ENCODE results near the gene FNDC5.

Gene FNDC5

DNA sequence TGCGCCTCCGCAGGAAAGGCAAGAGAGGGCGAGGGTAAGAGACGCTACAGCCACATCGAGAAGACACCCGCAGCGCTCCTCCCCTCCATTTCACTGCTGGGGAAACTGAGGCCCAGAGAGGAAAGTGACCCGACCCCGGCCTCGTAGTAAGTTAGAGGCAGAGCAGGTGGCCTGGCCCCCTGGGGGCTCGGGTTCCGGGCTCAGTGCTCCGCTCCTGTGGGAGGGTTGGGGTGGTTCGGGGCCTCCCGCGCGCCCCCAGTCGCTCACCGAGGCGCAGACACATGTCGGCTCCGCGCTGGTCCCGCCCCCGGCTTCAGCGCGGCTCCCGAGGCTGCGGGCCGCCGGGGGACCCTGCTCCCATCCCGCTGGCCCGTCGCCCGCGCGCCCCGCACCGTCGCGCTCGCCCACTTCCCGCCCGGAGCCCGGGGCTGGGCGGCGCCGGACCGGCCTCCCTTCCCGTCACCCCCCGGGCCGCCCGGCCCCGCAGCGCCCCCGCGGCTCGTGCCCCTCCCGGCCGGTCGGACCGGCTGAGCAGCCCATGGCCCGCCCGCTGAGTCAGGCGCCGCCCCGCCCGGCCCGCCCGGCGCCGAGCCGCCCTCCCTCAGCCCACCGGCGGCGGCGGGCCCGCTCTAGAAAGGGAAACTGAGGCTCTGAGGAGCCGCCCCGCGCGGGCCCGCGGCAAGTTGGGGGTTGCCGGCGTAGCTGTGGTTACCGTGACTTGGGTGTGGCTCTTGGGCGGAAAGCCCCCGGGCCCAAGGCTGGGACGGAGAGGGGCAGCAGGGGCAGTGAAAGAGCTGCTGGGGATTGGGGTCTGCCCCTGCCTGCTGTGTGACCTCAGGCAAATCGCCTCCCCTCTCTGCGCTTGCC lies 30.5 kb upstream of the FNDC5 start, which contains the start of gene TMEM54:
Gene TMEM54 (minus strand): TSS at position 434 of the 867 bp plus-strand sequence. CDS start 151 bp downstream, at position 283.
- TF ChIP-seq, protein P1, sequence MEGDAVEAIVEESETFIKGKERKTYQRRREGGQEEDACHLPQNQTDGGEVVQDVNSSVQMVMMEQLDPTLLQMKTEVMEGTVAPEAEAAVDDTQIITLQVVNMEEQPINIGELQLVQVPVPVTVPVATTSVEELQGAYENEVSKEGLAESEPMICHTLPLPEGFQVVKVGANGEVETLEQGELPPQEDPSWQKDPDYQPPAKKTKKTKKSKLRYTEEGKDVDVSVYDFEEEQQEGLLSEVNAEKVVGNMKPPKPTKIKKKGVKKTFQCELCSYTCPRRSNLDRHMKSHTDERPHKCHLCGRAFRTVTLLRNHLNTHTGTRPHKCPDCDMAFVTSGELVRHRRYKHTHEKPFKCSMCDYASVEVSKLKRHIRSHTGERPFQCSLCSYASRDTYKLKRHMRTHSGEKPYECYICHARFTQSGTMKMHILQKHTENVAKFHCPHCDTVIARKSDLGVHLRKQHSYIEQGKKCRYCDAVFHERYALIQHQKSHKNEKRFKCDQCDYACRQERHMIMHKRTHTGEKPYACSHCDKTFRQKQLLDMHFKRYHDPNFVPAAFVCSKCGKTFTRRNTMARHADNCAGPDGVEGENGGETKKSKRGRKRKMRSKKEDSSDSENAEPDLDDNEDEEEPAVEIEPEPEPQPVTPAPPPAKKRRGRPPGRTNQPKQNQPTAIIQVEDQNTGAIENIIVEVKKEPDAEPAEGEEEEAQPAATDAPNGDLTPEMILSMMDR (IDR thresholded peaks at IDR 0.05; ENCODE audit: low read length, missing control alignments), result no peak
- DNase-seq (ENCODE audit: low read depth), result no peak
- peak within 1 kb of the TSS; percentile 62 for H3K4me3 ChIP-seq (replicated peaks; ENCODE audit: low read depth, low read length)

DNA sequence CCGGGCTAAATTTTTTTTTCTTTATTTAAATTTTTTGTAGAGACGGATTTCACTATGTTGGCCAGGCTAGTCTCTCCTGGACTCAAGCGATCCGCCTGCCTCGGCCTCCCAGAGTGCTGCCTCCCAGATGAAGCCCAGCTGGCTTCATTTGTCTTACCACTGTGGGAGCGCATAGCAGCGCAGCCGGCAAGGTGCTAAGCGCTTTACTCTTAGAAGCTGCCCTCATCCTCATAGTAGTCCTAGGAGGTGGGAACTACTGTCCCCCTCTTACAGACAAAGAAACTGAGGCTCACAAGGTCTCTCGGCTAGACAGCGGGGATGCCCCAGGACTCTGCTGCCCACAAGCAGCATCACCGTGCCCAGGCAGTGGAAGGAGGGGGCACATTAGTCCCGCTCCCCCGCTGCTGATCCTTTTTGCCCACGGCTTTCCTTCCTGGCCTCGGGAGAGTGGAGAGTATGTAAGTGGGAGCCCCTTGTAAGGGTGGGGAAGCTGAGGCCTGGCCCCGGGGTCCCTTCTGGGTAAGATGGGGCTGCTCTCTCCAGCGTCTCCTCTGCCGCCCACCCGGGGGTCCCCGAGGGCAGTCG lies 29.8 kb upstream of the FNDC5 start:
- no peak for DNase-seq (ENCODE audit: low read depth)
- H3K4me3 ChIP-seq (replicated peaks; ENCODE audit: low read depth, low read length), result peak overlapping the region; percentile 62

DNA sequence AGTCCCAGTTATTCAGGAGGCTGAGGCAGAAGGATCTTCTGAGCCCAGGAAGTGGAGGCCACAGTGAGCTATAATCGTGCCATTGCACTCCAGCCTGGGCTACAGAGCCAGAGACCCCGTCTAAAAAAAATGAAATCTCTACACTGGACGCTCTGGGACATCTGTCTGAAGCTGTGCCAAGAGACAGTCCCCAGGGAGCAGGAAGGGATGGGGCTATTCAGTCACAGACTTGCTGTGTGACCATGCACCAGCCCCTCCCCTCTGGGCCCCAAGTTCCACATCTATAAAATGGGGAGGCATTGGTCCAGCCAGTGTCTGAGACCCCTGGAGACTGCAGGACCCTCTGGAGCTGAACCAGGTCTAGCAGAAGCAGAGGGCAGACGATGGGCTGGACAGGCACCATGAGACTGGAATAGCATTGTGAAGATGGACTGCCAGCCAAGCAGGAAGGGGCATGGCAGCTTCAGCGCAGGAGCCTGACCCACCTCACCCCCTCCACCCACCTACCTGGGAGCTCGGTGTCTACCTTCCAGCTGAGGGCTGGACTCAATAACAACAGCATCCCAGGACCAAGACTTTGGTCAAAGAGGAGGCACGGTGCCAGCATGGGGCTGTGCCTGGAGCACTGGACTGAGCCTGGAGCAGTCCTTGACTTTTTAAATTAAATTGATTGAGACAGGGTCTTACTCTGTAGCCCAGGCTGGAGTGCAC lies 29.0 kb upstream of the FNDC5 start:
- TF ChIP-seq, protein P1 (IDR thresholded peaks at IDR 0.05; ENCODE audit: low read length, missing control alignments), result no peak
- H3K4me3 ChIP-seq (replicated peaks; ENCODE audit: low read depth, low read length), result no peak overlapping the region
- no peak for DNase-seq (ENCODE audit: low read depth)

More for the DNA sequence above, 29.8 kb upstream of the FNDC5 start:
- TF ChIP-seq, protein P1 (IDR thresholded peaks at IDR 0.05; ENCODE audit: low read length, missing control alignments), result no peak

DNA sequence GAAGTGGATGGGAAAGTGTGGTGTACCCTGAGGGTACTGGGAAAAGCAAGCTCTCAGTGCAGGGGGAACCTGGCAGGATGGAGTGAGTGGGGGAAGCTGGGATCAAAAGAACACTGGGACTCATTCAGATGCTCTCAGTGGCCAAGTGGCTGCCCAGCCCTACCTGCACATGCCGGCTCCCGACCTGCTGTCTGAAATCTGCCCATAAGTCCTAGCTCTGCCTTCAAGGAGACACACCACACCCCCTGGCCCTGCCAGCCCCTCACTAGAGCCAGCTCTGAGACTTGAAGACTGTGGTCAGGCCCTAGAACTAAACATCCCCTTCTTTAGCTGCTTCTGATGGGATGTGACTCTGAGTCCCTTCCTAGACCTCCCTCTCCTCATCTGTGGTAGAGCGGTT lies 28.2 kb upstream of the FNDC5 start:
- TF ChIP-seq, protein P1 (IDR thresholded peaks at IDR 0.05; ENCODE audit: low read length, missing control alignments), result no peak
- no peak overlapping the region for H3K4me3 ChIP-seq (replicated peaks; ENCODE audit: low read depth, low read length)
- no peak for DNase-seq (ENCODE audit: low read depth)

DNA sequence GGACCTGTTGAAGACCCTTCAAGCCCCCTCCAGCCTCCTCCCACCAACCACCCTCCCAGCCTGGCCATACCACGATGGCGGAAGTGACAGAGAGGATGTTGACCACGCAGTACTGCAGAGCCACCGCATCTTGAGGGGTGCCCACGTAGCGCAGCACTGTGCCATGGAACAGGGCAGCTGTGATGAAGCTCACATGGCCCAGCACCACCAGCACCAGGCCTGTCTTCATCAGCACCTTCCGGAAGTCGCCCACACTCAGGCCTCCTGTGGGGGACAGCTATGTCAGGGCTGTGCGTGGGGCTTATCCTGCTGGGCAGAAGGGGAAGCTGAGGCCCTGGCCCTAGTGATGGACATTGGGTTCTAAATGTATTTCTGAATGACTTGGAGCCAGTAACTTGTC lies 27.3 kb upstream of the FNDC5 start:
- TF ChIP-seq, protein P1 (IDR thresholded peaks at IDR 0.05; ENCODE audit: low read length, missing control alignments), result no peak
- no peak for DNase-seq (ENCODE audit: low read depth)
- H3K4me3 ChIP-seq (replicated peaks; ENCODE audit: low read depth, low read length), result no peak overlapping the region

DNA sequence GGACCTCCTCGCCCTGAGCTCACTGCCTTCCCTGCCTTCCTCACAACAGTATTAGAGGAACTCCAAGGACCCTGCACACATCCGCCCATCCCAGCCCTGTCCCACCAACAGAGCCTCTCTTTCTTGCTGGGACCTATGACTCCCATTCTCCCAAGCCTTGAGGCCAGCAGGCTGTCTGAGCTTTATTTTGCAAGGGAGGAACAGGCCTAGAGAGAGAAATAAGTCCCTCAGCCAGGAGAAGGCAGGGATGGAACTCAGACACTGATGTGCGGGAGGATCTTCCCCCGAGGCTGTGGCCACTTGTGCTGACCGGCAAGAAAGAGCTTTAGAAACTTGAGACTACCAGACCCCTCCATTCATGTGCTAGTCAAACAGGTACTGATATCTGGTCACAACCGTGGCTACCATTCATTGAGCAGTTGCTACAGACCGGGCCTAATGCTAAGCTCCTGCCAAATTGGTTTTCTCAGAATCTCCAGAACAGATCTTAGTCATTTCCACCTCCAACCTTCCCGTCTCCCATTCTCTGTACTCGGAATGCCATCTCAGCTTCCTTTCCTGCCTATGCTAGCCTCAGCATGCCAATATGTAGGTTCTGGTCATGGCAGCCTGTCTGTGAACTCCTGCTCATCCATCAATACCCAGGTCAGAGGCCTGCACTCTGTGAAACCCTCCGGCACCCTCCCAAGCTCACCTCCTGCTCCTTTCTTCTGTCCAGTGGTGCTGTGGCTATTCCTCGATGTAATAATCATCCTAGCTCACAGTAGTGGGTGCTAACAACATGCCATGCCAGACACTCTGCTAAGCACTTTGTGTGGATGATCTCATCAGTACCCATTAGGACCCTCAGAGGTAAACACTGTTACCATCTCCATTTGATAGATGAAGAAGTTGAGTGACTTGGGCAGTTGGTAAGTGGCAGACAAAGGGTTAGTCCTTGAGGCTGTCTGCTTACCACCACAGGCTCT lies 26.7 kb upstream of the FNDC5 start:
- H3K4me3 ChIP-seq (replicated peaks; ENCODE audit: low read depth, low read length), result no peak overlapping the region
- TF ChIP-seq, protein P1 (IDR thresholded peaks at IDR 0.05; ENCODE audit: low read length, missing control alignments), result no peak
- DNase-seq (ENCODE audit: low read depth), result no peak
